Activated CD8-positive, alpha-beta memory T cell treated with anti-CD3 and anti-CD28 coated beads, Interleukin-2, amount 50 U/mL, for 4 hours (primary cell): ENCODE measurements around the gene ARHGAP10.
"Not testable (repeated sequence)": the region's sequence is repeated elsewhere in the genome, so short reads cannot be mapped to it uniquely, and the experiment has no call there.

Source experiments
- DNase-seq: peaks from one replicate; pipeline ENCODE4 v3.0.0-alpha.2; 2020

Gene ARHGAP10

GRCh38 chr4:147862043-147862692 lies 130.3 kb downstream of the ARHGAP10 start:
- DNase-seq, result no peak

GRCh38 chr4:147863111-147863747 lies 131.3 kb downstream of the ARHGAP10 start:
- no peak for DNase-seq

DNA sequence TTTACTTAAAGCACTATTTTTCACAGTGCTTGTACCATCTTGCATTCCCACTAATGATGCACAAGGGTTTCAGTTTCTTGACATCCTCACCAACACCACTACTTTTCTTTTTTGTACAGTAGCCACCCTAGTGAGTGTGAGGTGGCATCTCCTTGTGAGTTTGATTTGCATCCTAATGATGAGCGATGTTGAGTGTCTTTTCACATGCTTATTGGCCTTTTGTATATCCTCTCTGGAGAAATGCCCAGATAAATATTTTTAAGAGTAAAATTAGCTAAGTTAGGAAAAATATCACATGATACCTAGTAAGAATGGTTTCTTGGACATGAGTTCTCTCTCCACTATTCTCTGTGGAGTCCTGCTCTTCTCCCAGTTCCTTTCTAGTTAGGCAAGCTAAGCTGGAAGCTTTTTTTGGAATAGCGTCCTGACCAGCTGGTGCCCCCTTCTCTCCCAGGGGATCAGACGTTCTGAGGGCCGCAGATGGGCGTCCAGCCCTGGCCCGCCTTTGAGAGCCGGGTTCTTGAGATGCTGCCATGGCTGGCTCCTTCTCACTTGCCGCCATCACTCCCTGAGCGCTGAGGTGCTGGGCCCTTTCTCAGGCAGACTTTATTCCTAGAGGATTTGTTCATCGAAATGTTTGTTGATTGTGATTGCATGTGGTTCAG lies 132.1 kb downstream of the ARHGAP10 start:
- no peak for DNase-seq

GRCh38 chr4:147864607-147865006 lies 132.7 kb downstream of the ARHGAP10 start:
- no peak for DNase-seq

DNA sequence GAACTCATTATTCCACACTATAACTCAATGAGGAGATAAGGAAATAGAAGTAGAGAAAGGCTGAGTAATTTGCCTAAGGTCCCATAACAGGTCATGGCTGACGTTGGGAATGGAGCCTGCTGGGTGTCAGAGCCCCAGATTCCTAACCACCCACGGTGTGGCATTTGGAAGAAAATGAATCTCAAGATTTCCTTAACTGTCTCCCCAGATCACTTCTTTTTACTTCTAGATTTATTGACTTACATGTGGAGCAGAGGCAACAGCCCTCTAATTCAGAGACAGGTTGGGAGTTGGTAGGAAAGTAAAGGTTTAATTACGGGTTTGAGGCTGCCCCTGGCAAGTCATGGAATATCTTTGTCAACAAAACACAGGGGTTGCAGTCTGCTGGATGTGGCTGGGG lies 134.0 kb downstream of the ARHGAP10 start:
- DNase-seq, result no peak

DNA sequence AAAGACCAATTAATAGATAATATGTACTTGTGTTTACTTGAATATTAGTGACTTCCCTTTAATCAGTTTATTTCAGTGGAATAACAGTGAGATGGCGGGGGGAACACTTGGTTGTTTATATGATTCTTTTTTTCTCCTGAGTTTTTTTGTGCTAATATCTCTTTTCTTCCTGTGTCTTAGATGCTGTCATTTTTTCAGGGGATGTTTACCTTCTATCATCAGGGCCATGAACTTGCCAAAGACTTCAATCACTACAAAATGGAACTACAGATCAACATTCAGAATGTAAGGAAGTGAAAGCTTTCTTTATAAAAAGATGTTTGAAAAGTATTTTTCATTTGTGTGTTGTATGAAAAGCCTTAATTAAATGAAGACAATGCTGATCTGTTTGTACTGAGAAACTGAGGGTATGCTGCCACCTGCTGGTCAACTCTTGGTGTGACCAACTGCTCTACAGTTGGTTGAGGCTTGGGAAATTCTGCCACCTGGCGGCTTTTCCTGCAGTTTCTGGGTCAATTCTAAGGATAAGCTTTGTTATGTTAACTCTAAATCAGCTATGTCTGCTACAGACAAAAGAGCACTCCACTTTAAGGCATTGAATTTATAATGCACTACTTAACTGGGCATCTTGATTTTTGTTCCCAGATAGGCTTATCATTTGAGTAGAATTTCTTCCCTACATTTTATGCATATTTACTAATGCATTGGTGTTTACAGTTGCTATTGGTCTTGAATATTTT lies 134.8 kb downstream of the ARHGAP10 start:
- peak; percentile 93 for DNase-seq

GRCh38 chr4:147874109-147874508 lies 142.2 kb downstream of the ARHGAP10 start:
- no peak for DNase-seq

DNA sequence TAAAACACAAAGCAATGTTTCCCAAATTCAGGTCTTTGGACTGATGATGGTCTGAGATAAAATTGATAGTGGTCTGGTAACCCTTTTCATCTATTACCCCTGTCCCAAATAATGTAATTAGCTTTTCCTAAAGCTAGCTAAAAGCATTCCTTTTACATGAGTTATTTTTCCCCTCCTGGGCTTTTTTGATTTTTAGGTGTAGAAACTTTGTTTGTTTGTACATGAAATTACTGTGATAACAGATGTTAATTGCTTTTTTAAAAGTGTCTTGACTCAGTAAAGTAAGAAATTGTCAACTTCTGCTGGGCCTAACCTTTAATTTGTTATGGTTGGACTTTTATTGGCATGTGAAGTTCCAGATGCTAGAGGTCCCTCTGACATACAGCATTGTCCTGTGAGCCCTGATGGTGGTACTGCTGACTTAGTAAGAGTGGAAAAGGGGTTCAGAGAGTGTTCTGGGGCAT lies 145.5 kb downstream of the ARHGAP10 start:
- no peak for DNase-seq

DNA sequence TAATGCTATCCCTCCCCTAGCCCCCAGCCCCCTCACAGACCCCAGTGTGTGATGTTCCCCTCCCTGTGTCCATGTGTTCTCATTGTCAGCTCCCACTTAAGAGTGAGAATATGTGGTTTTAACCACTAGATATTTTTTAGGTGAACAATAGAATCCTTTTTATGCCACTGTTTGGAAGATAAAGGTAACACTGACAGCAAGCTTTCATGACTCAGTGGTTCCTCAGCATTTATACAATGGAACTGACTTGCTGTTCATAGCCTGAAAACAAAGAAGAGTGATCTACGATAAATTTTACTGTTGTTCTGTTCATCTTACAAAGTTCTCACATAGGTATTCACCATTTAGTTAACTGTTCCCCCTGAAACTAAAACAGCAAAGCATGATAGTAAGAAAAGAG lies 147.8 kb downstream of the ARHGAP10 start:
- DNase-seq, result no peak

DNA sequence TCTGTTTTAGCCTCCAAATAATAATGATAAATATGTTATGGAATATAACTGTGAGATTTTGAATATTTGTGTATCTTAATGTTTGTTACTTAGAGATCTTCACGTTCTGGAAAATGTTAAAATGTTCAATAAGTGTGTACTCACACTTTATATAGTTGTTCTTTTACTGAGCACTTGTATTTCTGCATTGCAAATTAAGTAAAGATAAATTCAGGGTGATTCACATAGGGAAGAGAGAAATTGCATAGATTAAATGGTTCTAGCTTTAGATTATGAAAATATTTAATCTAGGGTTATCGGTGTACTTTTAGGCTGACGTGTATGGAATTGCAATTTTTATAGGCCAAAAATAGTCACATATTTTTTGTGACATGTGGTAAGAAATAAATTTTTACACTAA lies 148.6 kb downstream of the ARHGAP10 start:
- DNase-seq, result no peak

- DNase-seq, result no peak
These were observed 152.6 kb downstream of the ARHGAP10 start for GRCh38 chr4:147884536-147884935.

DNA sequence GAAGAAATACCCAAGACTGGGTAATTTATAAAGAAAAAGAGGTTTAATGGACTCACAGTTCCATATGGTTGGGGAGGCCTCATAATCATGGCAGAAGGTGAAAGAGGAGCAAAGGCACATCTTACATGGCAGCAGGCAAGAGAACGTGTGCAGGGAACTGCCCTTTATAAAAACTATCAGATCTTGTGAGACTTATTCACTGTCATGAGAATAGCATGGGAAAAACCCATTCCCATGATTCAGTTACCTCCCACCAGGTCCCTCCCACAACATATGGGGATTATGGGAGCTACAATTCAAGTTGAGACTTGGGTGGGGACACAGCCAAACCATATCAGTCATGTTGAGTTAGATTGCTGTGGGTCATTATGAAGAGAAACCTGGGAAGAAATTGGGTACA lies 153.3 kb downstream of the ARHGAP10 start:
- not testable (repeated sequence) for DNase-seq

DNA sequence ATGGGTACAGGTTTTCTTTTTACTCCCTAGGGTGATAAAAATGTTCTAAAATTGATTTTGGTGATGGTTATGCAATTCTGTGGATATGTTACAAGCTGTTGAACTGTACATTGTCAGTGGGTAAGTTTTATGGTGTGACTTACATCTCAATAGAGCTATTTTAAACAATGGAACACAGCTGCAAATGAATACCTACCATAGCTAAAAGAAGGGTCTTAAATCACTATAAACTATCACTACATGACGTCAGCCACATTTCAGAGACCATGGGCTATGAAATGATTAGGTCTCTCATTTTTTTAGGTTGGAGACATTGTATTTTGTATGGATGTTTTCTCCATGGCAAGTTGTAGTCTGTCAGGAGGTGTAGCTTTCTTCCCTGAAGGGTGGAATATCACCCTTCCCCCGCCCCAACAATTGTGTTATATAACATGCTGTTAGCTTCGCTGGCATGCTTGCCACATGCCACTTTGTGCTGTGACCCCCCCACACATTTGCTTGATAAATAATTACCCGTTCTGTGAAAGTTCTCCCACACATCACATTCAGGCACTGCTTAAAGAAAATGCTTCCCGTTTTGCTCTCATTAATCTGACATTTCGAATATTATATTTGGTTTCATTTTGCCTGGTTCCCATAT lies 159.7 kb downstream of the ARHGAP10 start:
- no peak for DNase-seq

DNA sequence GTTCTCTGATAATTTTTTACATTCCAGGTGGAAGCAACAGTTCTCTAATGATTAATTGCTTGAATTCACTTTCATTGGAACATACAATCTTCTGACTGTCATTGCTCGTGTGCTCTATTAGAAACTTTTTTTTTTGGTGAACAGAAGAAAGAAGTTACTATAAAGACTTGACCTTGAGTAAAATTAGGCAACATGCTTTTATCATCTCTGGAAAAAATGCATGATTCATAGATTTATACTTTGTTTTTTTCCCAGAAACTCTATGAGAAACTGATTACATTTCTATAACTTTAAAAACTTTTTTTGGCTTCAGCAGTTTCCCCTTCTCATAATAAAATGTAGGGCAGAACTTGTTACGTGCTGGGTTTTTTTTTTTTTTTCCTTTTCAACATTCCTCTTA lies 167.6 kb downstream of the ARHGAP10 start:
- DNase-seq, result no peak

DNA sequence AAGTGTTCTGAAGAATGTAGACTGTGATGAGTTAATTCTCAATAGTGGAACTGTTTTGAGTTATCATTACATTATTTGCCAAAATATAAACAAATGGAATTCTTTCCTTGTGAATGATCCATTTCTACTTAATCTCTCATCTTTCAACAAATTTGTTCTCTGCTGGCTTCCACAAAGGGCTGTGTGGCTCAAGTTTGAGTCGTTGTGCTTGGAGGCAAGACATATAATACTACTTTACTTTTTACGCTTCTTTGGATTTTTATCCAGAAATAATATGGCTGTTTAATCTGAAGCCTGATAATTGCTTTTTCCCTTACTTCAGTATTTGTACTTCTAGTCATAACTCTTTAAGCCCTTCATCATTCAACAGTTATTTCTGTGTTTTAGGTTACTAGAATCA lies 169.5 kb downstream of the ARHGAP10 start:
- DNase-seq, result no peak

- DNase-seq, result no peak
These were observed 170.0 kb downstream of the ARHGAP10 start for GRCh38 chr4:147901916-147902315.

GRCh38 chr4:147909225-147909624 lies 177.3 kb downstream of the ARHGAP10 start:
- DNase-seq, result no peak

GRCh38 chr4:147910315-147910714 lies 178.4 kb downstream of the ARHGAP10 start:
- no peak for DNase-seq

DNA sequence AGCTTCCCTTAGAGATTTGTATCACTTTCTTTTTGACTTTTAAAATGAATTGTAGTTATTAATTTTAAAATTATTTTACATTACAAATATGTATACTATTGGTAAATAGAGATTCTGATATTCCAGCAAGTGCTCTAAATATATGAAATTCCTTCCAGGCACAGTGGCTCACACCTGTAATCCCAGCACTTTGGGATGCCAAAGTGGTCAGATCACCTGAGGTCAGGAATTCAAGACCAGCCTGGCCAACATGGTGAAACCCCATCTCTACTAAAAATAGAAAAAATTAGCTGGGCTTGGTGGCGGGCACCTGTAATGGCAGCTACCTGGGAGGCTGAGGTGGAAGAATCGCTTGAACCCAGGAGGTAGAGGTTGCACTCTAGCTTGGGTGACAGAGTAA lies 180.2 kb downstream of the ARHGAP10 start:
- not testable (repeated sequence) for DNase-seq

- no peak for DNase-seq
These were observed 181.2 kb downstream of the ARHGAP10 start for GRCh38 chr4:147913137-147913536.

DNA sequence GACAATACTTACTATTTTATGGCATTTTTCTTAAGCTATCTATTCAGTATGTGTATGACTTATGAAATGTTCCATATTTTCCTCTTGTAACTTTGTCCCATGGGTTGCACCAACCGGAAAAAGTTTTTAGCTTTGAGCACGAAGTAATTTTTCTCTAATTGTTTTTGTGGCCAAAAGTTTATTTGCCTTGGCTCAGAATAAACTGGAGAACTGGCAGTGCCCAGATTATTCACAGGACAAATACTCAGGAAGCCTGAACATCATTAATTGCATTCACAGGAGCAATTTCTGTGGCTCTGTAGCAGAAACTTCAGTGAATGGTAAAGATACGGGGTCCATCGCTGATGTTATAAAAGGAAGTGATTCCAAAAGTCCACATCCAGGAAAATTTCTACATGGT lies 184.5 kb downstream of the ARHGAP10 start:
- no peak for DNase-seq

GRCh38 chr4:147923381-147923780 lies 191.5 kb downstream of the ARHGAP10 start:
- DNase-seq, result no peak

- DNase-seq, result no peak
These were observed 192.0 kb downstream of the ARHGAP10 start for GRCh38 chr4:147923854-147924253.
